T1000 (cell line): ENCODE measurements around the gene USP17L19.
"Not testable (repeated sequence)": the region's sequence is repeated elsewhere in the genome, so short reads cannot be mapped to it uniquely, and the experiment has no call there.

Source experiments
- DNase-seq: peaks from one replicate; lab custom pipeline; 2025; ENCODE audit warnings: mixed read lengths; lab: John Stamatoyannopoulos, UW

Gene USP17L19, protein sequence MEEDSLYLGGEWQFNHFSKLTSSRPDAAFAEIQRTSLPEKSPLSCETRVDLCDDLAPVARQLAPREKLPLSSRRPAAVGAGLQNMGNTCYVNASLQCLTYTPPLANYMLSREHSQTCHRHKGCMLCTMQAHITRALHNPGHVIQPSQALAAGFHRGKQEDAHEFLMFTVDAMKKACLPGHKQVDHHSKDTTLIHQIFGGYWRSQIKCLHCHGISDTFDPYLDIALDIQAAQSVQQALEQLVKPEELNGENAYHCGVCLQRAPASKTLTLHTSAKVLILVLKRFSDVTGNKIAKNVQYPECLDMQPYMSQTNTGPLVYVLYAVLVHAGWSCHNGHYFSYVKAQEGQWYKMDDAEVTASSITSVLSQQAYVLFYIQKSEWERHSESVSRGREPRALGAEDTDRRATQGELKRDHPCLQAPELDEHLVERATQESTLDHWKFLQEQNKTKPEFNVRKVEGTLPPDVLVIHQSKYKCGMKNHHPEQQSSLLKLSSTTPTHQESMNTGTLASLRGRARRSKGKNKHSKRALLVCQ

DNA sequence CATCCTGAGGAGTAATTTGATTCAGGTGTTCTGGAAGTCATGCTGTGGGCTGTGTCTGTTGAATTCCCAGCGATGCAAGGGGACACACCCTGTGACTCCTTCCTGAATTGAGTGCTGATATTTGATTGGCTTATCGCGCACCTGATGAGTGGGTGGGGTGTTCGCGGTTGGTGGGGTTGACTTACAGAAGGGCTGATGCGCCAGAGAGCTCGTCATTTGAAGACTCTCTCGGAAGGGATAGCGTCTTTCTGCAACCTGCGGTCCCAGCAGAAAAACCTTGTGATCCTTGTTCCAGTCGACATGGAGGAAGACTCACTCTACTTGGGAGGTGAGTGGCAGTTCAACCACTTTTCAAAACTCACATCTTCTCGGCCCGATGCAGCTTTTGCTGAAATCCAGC is at the start of gene USP17L19:
USP17L19 (plus strand) TSS at position 301 of the 400 bp plus-strand sequence; CDS start at position 301, 0 bp downstream.
- not testable (repeated sequence) for DNase-seq

DNA sequence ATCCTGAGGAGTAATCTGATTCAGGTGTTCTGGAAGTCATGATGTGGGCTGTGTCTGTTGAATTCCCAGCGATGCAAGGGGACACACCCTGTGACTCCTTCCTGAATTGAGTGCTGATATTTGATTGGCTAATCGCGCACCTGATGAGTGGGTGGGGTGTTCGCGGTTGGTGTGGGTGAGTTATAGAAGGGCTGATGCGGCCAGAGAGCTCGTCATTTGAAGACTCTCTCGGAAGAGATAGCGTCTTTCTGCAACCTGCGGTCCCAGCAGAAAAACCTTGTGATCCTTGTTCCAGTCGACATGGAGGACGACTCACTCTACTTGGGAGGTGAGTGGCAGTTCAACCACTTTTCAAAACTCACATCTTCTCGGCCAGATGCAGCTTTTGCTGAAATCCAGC is 42.8 kb upstream of the USP17L19 start, which contains the start of gene USP17L10:
USP17L10 (plus strand) TSS at position 301 of the 400 bp plus-strand sequence; CDS start at position 301, 0 bp downstream.
- DNase-seq = not testable (repeated sequence)

DNA sequence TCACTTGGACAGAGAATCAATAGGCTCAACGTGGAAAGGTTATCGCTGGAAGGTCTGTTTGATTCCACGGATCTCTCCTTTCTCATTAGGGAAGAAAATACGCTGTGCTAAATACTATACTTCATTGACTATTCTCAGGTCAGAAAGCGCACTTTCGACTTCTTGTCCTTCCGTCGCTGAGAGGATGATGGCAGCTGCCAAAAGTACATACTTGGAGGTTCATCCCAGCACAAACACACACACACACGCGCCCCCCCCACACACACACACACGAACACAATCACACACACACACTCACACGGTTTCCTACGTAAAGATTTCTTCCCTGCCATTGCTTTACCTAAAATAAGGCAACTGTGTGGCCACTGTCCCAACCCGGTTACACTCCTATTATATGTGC is 38.5 kb upstream of the USP17L19 start:
- DNase-seq = not testable (repeated sequence)

DNA sequence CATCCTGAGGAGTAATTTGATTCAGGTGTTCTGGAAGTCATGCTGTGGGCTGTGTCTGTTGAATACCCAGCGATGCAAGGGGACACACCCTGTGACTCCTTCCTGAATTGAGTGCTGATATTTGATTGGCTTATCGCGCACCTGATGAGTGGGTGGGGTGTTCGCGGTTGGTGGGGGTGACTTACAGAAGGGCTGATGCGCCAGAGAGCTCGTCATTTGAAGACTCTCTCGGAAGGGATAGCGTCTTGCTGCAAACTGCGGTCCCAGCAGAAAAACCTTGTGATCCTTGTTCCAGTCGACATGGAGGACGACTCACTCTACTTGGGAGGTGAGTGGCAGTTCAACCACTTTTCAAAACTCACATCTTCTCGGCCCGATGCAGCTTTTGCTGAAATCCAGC is 38.1 kb upstream of the USP17L19 start, which contains the start of gene USP17L11:
USP17L11 (plus strand) TSS at position 301 of the 400 bp plus-strand sequence; CDS start at position 301, 0 bp downstream.
- not testable (repeated sequence) for DNase-seq

DNA sequence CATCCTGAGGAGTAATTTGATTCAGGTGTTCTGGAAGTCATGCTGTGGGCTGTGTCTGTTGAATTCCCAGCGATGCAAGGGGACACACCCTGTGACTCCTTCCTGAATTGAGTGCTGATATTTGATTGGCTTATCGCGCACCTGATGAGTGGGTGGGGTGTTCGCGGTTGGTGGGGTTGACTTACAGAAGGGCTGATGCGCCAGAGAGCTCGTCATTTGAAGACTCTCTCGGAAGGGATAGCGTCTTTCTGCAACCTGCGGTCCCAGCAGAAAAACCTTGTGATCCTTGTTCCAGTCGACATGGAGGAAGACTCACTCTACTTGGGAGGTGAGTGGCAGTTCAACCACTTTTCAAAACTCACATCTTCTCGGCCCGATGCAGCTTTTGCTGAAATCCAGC is 33.3 kb upstream of the USP17L19 start, which contains the start of gene USP17L12:
USP17L12 (plus strand) TSS at position 301 of the 400 bp plus-strand sequence; CDS start at position 301, 0 bp downstream.
- DNase-seq = not testable (repeated sequence)

DNA sequence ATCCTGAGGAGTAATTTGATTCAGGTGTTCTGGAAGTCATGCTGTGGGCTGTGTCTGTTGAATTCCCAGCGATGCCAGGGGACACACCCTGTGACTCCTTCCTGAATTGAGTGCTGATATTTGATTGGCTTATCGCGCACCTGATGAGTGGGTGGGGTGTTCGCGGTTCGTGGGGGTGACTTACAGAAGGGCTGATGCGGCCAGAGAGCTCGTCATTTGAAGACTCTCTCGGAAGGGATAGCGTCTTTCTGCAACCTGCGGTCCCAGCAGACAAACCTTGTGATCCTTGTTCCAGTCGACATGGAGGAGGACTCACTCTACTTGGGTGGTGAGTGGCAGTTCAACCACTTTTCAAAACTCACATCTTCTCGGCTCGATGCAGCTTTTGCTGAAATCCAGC is 28.6 kb upstream of the USP17L19 start, which contains the start of gene USP17L13:
USP17L13 (plus strand) TSS at position 301 of the 400 bp plus-strand sequence; CDS start at position 301, 0 bp downstream.
- DNase-seq = not testable (repeated sequence)

DNA sequence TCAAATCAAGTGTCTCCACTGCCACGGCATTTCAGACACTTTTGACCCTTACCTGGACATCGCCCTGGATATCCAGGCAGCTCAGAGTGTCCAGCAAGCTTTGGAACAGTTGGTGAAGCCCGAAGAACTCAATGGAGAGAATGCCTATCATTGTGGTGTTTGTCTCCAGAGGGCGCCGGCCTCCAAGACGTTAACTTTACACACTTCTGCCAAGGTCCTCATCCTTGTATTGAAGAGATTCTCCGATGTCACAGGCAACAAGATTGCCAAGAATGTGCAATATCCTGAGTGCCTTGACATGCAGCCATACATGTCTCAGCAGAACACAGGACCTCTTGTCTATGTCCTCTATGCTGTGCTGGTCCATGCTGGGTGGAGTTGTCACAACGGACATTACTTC is 22.9 kb upstream of the USP17L19 start:
- not testable (repeated sequence) for DNase-seq

DNA sequence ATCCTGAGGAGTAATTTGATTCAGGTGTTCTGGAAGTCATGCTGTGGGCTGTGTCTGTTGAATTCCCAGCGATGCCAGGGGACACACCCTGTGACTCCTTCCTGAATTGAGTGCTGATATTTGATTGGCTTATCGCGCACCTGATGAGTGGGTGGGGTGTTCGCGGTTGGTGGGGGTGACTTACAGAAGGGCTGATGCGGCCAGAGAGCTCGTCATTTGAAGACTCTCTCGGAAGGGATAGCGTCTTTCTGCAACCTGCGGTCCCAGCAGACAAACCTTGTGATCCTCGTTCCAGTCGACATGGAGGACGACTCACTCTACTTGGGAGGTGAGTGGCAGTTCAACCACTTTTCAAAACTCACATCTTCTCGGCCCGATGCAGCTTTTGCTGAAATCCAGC is 19.1 kb upstream of the USP17L19 start, which contains the start of gene USP17L15:
USP17L15 (plus strand) TSS at position 301 of the 400 bp plus-strand sequence; CDS start at position 301, 0 bp downstream.
- not testable (repeated sequence) for DNase-seq

DNA sequence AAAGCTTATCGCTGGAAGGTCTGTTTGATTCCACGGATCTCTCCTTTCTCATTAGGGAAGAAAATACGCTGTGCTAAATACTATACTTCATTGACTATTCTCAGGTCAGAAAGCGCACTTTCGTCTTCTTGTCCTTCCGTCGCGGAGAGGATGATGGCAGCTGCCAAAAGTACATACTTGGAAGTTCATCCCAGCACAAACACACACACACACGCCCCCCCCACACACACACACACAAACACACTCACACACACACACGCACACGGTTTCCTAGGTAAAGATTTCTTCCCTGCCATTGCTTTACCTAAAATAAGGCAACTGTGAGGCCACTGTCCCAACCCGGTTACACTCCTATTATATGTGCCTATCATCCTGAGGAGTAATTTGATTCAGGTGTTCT is 14.7 kb upstream of the USP17L19 start:
- not testable (repeated sequence) for DNase-seq

DNA sequence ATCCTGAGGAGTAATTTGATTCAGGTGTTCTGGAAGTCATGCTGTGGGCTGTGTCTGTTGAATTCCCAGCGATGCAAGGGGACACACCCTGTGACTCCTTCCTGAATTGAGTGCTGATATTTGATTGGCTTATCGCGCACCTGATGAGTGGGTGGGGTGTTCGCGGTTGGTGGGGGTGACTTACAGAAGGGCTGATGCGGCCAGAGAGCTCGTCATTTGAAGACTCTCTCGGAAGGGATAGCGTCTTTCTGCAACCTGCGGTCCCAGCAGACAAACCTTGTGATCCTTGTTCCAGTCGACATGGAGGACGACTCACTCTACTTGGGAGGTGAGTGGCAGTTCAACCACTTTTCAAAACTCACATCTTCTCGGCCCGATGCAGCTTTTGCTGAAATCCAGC is 9.6 kb upstream of the USP17L19 start, which contains the start of gene USP17L17:
USP17L17 (plus strand) TSS at position 301 of the 400 bp plus-strand sequence; CDS start at position 301, 0 bp downstream.
- not testable (repeated sequence) for DNase-seq

DNA sequence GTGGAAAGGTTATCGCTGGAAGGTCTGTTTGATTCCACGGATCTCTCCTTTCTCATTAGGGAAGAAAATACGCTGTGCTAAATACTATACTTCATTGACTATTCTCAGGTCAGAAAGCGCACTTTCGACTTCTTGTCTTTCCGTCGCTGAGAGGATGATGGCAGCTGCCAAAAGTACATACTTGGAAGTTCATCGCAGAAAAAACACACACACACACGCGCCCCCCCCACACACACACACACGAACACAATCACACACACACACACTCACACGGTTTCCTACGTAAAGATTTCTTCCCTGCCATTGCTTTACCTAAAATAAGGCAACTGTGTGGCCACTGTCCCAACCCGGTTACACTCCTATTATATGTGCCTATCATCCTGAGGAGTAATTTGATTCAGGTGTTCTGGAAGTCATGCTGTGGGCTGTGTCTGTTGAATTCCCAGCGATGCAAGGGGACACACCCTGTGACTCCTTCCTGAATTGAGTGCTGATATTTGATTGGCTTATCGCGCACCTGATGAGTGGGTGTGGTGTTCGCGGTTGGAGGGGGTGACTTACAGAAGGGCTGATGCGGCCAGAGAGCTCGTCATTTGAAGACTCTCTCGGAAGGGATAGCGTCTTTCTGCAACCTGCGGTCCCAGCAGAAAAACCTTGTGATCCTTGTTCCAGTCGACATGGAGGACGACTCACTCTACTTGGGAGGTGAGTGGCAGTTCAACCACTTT is 5.1 kb upstream of the USP17L19 start, which contains the start of gene USP17L18:
USP17L18 (plus strand) TSS at position 678 of the 728 bp plus-strand sequence; CDS start at position 678, 0 bp downstream.
- not testable (repeated sequence) for DNase-seq

DNA sequence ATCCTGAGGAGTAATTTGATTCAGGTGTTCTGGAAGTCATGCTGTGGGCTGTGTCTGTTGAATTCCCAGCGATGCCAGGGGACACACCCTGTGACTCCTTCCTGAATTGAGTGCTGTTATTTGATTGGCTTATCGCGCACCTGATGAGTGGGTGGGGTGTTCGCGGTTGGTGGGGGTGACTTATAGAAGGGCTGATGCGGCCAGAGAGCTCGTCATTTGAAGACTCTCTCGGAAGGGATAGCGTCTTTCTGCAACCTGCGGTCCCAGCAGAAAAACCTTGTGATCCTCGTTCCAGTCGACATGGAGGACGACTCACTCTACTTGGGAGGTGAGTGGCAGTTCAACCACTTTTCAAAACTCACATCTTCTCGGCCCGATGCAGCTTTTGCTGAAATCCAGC is 4.6 kb downstream of the USP17L19 start, which contains the start of gene USP17L20:
USP17L20 (plus strand) TSS at position 301 of the 400 bp plus-strand sequence; CDS start at position 301, 0 bp downstream.
- not testable (repeated sequence) for DNase-seq

DNA sequence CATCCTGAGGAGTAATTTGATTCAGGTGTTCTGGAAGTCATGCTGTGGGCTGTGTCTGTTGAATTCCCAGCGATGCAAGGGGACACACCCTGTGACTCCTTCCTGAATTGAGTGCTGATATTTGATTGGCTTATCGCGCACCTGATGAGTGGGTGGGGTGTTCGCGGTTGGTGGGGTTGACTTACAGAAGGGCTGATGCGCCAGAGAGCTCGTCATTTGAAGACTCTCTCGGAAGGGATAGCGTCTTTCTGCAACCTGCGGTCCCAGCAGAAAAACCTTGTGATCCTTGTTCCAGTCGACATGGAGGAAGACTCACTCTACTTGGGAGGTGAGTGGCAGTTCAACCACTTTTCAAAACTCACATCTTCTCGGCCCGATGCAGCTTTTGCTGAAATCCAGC is 9.4 kb downstream of the USP17L19 start, which contains the start of gene USP17L21:
USP17L21 (plus strand) TSS at position 301 of the 400 bp plus-strand sequence; CDS start at position 301, 0 bp downstream.
- DNase-seq = not testable (repeated sequence)

DNA sequence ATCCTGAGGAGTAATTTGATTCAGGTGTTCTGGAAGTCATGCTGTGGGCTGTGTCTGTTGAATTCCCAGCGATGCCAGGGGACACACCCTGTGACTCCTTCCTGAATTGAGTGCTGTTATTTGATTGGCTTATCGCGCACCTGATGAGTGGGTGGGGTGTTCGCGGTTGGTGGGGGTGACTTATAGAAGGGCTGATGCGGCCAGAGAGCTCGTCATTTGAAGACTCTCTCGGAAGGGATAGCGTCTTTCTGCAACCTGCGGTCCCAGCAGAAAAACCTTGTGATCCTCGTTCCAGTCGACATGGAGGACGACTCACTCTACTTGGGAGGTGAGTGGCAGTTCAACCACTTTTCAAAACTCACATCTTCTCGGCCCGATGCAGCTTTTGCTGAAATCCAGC is 14.1 kb downstream of the USP17L19 start, which contains the start of gene USP17L22:
USP17L22 (plus strand) TSS at position 301 of the 400 bp plus-strand sequence; CDS start at position 301, 0 bp downstream.
- DNase-seq = not testable (repeated sequence)

DNA sequence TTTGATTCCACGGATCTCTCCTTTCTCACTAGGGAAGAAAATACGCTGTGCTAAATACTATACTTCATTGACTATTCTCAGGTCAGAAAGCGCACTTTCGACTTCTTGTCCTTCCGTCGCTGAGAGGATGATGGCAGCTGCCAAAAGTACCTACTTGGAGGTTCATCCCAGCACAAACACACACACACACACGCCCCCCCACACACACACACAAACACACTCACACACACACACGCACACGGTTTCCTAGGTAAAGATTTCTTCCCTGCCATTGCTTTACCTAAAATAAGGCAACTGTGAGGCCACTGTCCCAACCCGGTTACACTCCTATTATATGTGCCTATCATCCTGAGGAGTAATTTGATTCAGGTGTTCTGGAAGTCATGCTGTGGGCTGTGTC is 18.5 kb downstream of the USP17L19 start:
- DNase-seq = not testable (repeated sequence)
